GM18498 (cell line): ENCODE measurements around the gene FADD.
"Not testable (repeated sequence)": the region's sequence is repeated elsewhere in the genome, so short reads cannot be mapped to it uniquely, and the experiment has no call there.

Experiments
- ATAC-seq: cut with Tn5 transposase; IDR thresholded peaks from one replicate; pipeline ENCODE4 v1.9.1; 2021; ENCODE audit warnings: mild to moderate bottlenecking, moderate library complexity; ENCODE audit not compliant: unreplicated experiment

FADD gene

DNA sequence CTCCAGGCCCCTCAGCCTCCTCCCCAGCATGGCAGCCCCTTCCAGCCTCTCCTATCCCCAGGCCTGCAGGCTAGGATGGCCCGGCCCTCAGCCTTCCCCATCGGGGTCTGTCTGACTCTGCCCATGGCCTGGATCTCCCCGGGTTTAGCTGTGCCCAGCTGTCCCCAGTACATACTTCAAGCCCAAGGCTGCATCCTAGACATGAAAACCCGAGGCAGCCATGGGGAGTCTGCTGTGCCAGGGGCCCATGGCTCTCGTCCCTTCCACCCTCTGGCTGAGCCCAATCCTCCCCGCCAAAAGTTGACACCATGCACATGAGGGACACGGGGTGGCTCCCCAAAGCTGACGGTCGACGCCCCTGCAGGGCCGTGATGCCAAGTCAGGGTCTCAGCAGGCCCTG lies 22.2 kb upstream of the FADD start:
- ATAC-seq, result no peak

DNA sequence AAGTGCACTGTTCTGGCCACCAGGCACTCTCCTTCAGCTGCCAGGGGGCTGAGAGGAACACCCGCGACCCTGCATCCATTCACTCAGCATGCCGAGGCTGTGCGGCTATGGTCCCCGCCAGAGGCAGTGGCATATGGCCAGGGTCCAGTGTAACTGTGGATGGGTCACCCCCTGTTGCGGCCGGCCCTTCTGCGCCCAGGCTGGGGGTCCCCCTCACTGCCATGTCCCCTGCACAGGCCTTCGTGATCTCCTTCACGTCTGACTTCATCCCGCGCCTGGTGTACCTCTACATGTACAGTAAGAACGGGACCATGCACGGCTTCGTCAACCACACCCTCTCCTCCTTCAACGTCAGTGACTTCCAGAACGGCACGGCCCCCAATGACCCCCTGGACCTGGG lies 20.8 kb upstream of the FADD start:
- ATAC-seq, result no peak

DNA sequence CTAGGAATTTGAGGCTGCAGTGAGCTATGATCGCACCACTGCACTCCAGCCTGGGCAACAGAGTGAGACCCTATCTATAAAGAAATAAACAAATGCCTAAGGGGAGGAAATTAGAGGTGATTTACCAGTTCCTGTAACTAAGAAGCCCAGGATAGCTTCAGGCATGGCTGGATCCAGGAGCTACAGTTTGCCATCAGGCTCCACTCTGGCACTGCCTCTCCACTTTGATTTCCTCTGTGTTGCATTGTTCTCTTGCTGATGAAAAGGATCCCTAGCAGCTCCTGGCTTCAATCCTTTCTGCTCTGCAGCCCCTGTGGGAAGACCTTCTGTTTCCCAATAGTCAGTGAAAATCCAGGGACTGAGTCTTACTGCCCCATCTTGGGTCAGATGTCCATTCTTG lies 20.1 kb upstream of the FADD start:
- no peak for ATAC-seq

DNA sequence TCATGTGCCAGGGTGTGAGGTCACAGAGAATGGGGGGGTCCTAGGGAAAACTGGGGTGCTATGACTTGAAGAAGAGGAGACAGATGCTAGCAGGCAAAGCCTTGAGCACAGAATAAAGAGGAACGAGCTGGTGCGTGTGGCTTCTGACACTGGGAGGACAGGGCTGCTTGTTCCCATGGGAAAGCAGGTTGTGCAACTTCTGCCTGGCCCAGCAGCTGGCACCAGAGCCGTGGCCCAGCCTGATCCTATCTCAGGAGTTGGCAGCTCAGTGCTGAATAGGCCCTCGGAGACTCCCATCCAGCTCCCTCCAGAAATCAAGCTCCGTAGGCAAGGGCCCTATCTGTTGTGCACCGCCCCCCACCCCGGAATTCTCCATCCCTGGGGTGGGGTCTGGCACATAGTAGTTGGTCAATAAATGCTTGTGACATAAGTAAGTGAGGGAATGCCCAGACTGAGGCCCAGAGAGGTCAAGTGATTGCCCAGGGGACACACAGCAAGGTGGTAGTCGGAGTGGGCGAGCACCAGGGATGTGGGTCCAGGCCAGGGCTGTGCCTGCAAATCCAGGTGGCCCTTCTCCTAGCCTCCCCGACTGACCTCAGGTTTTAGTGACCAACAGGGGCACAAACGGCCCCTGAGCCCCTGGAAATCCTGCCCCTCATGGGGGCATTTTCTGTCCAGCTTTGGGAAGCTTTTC lies 19.5 kb upstream of the FADD start:
- ATAC-seq, result no peak

DNA sequence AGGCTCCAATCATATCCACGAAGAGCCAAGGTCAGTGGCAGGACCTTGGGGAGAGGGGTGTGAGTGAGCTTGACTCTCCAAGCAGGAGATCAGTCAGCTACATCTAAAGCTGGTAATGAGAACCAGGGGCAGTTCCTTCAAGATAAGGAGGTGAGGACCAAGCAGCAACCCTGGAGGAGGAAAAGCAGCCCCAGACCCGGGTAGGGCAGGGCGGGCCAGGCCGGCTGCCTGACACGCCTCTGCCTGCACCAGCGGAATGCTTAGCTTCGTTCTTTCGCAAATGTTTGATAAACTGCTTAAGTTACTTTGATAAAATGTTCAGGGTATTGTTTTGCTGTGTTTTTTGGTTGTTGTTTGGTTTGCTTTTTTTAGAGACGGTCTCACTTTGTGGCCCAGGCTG lies 18.7 kb upstream of the FADD start:
- ATAC-seq, result no peak

DNA sequence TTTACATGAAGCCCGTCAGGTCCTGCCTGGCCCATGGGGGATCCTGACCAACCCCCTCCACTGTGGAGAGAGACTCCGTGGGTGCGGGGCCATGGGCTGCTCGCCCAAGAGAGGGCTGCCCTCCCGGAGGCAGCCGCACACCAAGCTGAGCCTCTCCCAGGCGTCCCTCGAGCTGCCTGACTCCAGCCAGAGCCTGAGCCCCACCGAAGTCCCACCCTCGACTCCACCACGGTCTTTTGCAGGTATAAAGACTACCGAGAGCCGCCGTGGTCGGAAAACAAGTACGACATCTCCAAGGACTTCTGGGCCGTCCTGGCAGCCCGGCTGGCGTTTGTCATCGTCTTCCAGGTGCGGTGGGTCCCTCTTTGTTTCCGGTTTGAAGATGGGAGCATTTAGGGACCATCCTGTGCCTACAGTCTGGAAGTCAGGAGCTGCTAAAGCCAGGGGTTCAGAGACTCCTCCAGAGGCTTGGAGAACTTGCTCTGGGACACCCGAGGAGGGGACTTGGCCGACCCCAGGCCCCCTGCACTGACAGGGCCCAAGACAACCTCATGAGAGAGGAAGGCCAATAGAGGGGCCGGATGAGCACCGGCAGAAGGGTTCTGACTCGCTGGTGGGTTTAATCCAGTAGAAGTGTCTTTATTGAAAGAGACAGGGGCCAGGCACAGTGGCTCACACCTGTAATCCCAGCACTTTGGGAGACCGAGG lies 17.6 kb upstream of the FADD start:
- ATAC-seq, result no peak

DNA sequence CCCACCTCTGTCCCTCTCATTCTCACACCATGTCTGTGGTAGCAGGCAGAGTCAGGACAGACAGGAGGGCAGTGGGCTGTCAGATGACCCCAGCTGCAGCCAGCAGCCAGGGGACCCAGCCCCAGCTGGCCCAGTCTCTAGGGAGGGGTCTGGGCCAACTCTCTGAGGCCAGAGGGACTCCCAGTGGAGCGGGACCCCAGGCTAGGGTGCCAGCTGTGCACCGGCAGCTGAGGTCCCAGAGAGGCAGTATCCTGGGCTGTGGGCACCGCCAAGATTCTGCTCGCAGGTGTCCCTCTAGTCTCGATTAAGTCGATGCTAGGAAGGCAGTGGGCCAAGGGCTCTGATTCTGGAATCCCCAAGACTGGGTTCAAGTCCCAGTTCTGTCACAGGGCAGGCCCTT lies 16.7 kb upstream of the FADD start:
- no peak for ATAC-seq

DNA sequence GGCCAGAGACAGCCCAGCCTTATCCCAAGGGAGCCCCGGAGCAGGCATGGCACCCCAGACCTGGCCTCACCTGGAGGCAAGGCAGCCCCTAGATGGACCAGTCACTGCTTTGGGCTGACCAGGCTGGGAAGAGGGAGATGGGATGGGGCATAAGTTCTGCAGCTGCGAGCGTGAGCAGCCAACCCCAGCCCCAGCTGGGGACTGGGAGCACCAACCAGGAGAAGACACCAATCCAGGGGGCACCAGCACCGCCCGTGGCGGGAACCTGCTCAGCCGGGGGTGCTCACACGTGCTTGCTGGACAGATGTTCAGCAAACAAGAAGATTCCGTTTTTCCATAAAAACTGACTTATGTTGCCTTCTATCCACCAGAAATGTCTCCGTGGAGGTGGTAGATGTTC lies 16.2 kb upstream of the FADD start:
- no peak for ATAC-seq

DNA sequence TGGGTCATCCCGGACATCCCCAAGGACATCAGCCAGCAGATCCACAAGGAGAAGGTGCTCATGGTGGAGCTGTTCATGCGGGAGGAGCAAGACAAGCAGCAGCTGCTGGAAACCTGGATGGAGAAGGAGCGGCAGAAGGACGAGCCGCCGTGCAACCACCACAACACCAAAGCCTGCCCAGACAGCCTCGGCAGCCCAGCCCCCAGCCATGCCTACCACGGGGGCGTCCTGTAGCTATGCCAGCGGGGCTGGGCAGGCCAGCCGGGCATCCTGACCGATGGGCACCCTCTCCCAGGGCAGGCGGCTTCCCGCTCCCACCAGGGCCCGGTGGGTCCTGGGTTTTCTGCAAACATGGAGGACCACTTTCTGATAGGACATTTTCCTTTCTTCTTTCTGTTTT lies 15.3 kb upstream of the FADD start:
- ATAC-seq, result no peak

DNA sequence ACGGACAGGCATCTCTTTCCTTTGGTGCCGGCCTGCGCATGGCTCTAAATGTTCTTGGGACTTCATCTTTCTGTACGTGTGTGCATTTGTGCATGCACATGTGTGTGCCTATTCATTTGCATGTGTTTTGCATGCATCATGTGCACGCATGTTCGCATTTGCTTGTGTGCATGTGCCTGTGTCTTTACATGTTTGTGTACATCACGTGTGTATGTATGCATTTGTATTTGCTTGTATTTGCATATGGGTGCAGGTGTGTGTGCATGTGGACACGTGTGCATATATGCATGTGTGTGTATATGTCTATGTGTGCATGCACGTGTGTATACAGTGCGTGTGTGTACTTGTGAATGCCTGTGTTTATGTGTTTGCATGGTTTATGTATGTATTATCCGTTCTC lies 13.5 kb upstream of the FADD start:
- no peak for ATAC-seq

DNA sequence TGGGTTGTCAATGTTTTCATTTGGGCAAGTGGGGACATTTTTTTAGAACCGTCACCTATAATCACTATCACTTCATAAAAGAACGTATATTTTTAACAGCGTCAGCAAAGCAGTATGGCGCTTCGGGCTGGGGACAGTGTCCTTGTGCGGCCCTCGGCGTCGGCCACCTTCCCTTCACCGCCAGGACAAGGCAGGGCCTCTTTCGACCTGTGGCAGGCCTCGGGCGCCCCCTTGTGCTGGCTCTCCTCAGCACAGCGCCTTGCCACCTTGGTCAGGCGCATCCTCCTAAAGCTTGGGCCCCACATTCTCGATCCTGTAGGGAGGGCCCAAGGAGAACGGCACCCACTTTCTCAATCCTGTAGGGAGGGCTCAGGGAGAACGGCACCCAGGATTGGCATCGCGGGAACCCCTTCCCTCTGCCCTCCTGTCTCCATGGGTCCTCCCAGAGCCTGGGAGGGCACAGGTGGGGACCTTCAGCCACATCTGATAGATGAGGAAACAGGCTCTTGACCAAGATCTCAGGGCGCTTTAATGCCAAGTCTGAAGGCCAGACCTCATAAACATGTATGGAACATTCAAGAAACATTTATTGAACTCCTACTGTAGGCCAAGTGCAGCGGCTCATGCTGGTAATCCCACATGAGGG lies 11.5 kb upstream of the FADD start:
- ATAC-seq, result no peak

DNA sequence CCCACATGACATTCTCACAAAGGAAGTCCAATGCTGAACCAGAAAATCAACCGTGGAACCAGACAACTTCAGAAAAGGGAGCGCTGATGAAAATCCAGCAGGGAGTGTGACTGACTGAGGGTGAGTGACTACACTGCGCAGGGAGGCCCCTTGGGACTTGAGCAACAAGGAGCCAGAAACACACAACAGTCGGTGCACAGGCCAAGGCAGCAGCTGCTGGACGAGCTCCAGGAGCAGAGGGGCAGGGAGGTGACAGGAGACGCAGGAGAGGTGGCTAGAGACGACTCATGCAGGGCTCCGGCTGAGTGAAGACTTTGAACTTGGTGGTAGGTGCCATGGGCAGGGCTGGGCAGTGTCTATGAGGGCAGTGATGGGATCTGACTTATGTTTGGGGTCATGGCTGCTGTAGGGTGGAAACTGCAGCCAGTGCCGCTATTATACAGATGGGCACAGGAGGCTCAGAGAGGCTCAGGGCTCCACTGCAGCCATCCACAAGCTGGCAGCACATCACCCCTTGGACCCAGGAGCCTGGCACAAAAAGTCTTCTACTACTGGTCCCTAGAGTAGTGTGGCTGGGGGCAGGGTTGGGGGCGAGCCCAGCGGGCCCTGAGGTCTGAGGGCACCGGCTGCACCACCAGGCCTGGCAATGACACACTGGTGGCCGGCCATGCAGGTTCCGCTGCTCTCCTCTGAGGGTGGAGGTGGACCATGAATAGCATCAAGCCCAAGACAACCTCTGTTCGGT lies 10.3 kb upstream of the FADD start:
- no peak for ATAC-seq

DNA sequence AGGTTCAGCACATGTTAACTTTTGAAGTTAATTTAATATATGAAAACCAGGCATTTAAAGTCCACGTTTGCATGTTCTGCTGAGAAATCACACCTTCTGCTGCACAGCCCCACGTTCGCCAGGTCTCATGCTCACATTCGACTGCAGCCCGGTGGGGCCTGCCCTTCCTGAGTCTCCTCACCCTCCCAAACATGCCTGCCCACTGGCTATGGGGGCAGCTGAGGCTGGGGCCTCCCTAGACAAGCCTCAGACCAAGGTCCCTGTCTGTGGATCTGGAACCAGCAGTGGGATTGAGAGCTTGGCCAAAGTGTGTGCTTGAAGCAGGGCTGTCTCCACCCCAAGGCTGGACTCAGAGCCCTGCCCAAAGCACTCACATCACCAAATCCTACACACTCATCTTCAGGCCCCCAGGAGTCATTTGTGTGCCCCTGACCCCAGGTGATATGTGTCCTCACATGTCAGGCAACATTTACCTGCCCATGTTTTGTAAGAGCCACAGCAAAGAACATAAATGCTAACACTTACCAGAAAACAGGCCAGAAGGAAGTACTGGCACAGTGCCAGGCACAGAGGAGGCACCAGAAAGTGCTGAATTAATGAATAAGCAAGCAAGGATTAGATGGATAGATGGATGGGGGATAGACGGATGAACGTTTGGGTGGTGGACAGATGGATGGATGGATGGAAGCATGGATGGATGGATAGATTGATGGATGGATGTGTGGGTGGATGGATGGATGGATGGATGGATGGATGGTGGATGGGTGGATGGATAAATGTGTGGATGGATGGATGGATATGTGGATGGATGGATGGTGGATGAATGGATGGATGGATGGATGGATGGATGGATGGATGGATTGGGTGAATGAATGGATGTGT lies 9.4 kb upstream of the FADD start:
- no peak for ATAC-seq

DNA sequence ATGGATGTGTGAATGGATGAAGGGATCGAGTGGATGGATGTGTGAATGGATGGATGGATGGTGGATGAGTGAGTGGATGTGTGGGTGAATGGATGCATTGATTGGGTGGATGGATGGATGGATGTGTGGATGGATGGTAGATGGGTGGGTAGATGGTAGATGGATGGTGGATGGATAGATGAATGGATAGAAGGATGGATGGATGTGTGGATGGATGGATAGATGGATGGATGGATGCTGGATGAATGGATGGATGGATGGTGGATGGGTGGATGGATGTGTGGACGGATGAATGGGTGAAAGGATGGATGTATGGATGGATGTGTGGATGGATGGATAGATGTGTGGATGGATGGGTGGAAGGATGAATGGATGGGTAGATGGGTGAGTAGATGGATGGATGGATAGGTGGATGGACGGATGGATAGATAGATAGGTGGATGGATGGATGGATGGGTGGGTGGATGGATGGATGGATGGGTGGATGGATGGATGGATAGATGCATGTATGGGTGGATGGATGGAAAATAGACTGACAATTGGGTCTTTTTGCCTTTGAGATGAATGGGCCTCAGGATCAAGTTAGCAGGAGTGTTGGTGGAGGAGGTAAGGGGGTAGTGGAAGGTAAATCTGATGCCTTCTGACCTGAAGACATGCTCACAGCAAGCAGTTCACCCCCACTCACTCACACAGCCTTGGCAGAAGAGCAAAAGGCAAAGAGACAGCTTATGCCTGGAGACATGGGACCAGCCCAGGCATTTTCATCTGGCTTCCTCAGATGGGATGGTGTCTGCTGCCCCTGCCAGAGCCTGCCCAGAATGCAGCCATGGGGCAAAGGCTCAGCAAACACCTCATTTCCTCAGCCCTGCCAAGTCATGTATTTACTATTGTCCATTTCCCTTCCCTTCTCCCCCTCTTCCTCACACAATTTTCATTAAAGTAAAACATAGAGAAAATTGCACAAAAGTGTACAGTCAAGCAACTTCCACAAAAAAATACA lies 8.0 kb upstream of the FADD start:
- no peak for ATAC-seq

DNA sequence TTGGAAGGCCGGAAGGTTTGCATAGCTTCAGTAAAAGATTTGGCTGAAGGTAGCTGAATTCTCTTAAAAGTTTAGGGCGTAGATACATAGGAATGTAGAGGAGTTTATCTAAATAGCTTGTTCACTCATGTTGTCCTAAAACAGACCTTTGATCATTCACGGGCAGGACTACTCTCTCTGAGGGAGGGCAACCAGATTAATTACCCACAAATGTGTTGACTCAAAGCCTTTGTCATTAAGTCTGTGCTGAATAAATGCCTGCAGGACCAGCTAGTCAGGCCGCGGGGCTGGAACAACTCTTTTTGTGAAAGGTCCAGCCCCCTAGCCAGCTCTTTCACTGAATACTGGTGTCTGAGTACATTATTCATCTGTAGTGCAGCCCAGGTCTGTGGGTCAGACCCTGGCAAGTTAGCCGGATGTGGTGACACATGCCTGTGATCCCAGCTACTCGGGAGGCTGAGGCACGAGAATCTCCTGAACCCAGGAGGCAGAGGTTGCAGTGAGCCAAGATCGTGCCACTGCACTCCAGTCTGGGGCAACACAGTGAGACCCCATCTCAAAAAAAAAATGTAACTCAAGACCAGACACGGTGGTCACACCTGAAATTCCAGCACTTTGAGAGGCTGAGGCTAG lies 2.8 kb upstream of the FADD start:
- no peak for ATAC-seq

DNA sequence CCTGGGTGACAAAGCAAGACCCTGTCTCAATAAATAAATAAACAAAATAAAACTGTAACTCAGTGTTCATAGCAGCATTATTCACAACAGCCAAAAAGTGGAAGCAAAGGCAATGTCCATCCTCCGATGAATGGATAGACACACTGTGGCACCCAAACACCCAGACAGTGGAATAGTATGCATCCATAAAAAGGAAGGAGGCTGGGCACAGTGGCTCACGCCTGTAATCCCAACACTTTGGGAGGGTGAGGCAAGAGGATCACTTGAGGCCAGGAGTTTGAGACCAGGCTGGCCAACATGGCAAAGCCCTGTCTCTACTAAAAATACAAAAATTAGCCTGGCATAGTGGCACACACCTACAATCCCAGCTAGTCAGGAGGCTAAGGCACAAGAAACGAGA lies 2.0 kb upstream of the FADD start:
- not testable (repeated sequence) for ATAC-seq

DNA sequence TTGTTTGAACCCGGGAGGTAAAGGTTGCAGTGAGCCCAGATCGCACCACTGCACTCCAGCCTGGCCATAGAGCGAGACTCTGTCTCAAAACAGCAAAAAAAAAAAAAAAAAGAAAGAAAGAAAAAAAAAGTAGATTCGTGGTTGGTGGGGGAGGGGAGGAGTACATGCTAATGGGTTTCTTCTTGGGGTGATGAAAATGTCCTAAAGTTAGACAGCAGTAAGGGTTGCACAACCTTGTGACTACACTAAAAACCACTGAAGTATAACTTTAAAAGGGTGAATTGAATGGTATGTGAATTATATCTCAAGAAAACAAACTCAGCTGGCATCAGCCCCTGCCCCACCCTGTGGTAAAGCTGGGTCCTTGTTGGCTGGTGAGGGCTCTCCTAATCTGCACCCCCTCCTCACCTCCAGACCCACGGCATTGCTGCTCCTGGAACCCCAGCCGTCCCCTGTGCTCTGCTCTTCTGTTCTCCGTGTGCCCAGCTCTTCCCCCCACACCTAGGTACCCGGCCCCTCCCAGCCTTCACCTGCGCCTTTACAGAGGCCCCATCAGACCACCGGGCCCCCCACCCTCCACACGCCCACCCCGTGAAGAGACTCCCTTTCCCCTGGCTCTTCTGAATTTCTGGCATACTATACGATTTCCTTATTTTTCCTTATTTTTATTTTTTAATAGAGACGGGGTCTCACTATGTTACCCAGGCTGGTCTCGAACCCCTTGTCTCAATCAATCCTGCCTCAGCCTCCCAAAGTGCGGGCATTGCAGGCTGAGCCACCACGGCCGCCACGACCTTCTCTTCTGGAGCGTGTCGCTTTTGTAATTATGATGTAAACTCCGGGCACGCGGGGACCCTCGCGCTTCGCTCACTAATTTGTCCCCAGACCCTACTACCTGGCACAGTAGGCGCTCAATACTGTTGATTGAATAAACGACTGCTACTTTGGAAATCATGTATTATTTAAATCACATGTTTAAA lies 924 bp upstream of the FADD start:
- no peak for ATAC-seq
